SK-N-SH treated with all-trans-retinoic acid at 6 μM for 48 hours (cell line): ENCODE results near the gene ADAM19.

Experiments
- ATAC-seq: fragments of 200-7000 bp; cut with Tn5 transposase; 3 replicates; pipeline ENCODE4 v1.9.1; 2020; ENCODE audit warnings: mild to moderate bottlenecking, moderate library complexity
- ARNTL ChIP-seq: fragments of 450-650 bp; formaldehyde crosslinking; IDR thresholded peaks from 2 replicates; pipeline ENCODE4 v1.5.0; 2020; ENCODE audit warnings: low read depth, mild to moderate bottlenecking, moderate library complexity, borderline replicate concordance
- BACH2 ChIP-seq: fragments of 250-450 bp; sonication (Bioruptor Pico); IDR thresholded peaks from 2 replicates; pipeline ENCODE4 v1.9.0; 2021; ENCODE audit warnings: mild to moderate bottlenecking, borderline replicate concordance
- CSDC2 ChIP-seq: fragments of 250-450 bp; sonication (Bioruptor Pico); IDR thresholded peaks from 2 replicates; pipeline ENCODE4 v1.5.0; 2020; ENCODE audit warnings: mild to moderate bottlenecking, moderate library complexity
- ESRRG ChIP-seq: fragments of 250-450 bp; sonication (Bioruptor Pico); IDR thresholded peaks from 2 replicates; pipeline ENCODE4 v1.6.1; 2021; ENCODE audit warnings: mild to moderate bottlenecking
- GLIS3 ChIP-seq: fragments of 250-450 bp; sonication (Bioruptor Pico); IDR thresholded peaks from 2 replicates; pipeline ENCODE4 v1.5.0; 2020; ENCODE audit warnings: mild to moderate bottlenecking, moderate library complexity
- ISL1 ChIP-seq: fragments of 250-450 bp; sonication (Bioruptor Pico); IDR thresholded peaks from 2 replicates; pipeline ENCODE4 v2.1.2; 2022; ENCODE audit warnings: mild to moderate bottlenecking, moderate library complexity
- OSR1 ChIP-seq: fragments of 250-450 bp; sonication (Bioruptor Pico); IDR thresholded peaks from 2 replicates; pipeline ENCODE4 v1.8.0; 2022; ENCODE audit warnings: moderate library complexity, mild to moderate bottlenecking, inconsistent platforms
- PPARA ChIP-seq: fragments of 250-450 bp; sonication (Bioruptor Pico); IDR thresholded peaks from 2 replicates; pipeline ENCODE4 v1.5.0; 2020; ENCODE audit warnings: mild to moderate bottlenecking, borderline replicate concordance
- RARB ChIP-seq: fragments of 250-450 bp; sonication (Bioruptor Pico); IDR thresholded peaks from 2 replicates; pipeline ENCODE4 v1.8.0; 2021; ENCODE audit warnings: mild to moderate bottlenecking, moderate library complexity
- SNAI2 ChIP-seq: fragments of 250-450 bp; sonication (Bioruptor Pico); IDR thresholded peaks from 2 replicates; pipeline ENCODE4 v1.5.0; 2020; ENCODE audit warnings: mild to moderate bottlenecking, moderate library complexity
- TCF4 ChIP-seq: fragments of 250-450 bp; sonication (Bioruptor Pico); IDR thresholded peaks from 2 replicates; pipeline ENCODE4 v1.8.0; 2021; ENCODE audit warnings: mild to moderate bottlenecking, moderate library complexity, borderline replicate concordance
- TOX ChIP-seq: fragments of 250-450 bp; sonication (Bioruptor Pico); IDR thresholded peaks from 2 replicates; pipeline ENCODE4 v1.8.0; 2021; ENCODE audit warnings: mild to moderate bottlenecking, moderate library complexity, borderline replicate concordance
- ZC3H10 ChIP-seq: fragments of 250-450 bp; sonication (Bioruptor Pico); IDR thresholded peaks from 2 replicates; pipeline ENCODE4 v1.5.1; 2021; ENCODE audit warnings: mild to moderate bottlenecking, moderate library complexity
- ZFP30 ChIP-seq: fragments of 450-650 bp; formaldehyde crosslinking; IDR thresholded peaks from 2 replicates; pipeline ENCODE4 v1.5.0; 2022; ENCODE audit warnings: mild to moderate bottlenecking, moderate library complexity
- ZNF565 ChIP-seq: fragments of 450-650 bp; formaldehyde crosslinking; conservative IDR thresholded peaks from 2 replicates; pipeline ENCODE4 v1.5.0; 2020; ENCODE audit warnings: low read depth, mild to moderate bottlenecking, moderate library complexity
- ZNF70 ChIP-seq: fragments of 450-650 bp; formaldehyde crosslinking; IDR thresholded peaks from 2 replicates; pipeline ENCODE4 v1.5.0; 2020; ENCODE audit warnings: mild to moderate bottlenecking, moderate library complexity
- ZNF8 ChIP-seq: fragments of 450-650 bp; formaldehyde crosslinking; IDR thresholded peaks from 2 replicates; pipeline ENCODE4 v1.5.0; 2020; ENCODE audit warnings: mild to moderate bottlenecking, moderate library complexity
- TF ChIP-seq, protein P1 (sequence below): fragments of 250-450 bp; sonication (Bioruptor Pico); IDR thresholded peaks from 2 replicates; pipeline ENCODE4 v1.5.1; 2020; ENCODE audit warnings: low read depth, mild to moderate bottlenecking, moderate library complexity
- TF ChIP-seq, protein P2 (sequence below): fragments of 250-450 bp; sonication (Bioruptor Pico); IDR thresholded peaks from 2 replicates; pipeline ENCODE4 v1.8.0; 2020; ENCODE audit warnings: mild to moderate bottlenecking, moderate library complexity, borderline replicate concordance
- TF ChIP-seq, protein P3 (sequence below): fragments of 250-450 bp; sonication (Bioruptor Pico); IDR thresholded peaks from 2 replicates; pipeline ENCODE4 v1.8.0; 2021; ENCODE audit warnings: low read depth, mild to moderate bottlenecking, moderate library complexity, borderline replicate concordance

The ADAM19 gene

GRCh38 chr5:157506066-157506590, 69.4 kb downstream of the ADAM19 start (continued):
- TF ChIP-seq ARNTL (CRISPR knock-in tag), result no peak

DNA sequence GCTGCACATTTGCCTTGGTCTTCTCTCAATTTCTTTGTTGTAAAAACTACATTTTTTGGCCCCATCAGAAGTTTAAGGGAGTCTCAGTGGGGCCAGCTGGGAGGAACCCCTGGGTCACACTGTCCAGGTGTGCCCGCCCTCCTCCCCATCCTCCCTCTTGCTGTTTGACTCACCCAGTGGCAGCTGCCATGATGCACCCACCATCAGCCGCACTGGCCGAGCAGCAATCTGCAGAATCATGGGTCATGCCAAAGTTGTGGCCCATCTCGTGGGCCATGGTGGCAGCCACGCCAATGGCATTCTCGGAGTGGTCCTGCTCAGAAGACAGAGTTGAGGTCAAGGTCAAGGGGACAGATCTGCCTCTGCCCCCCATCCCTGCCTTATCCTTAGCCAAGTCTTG, 70.1 kb downstream of the ADAM19 start:
- ATAC-seq, result no peak
- no peak for TF ChIP-seq ISL1 (CRISPR knock-in tag)
- no peak for TF ChIP-seq OSR1 (CRISPR knock-in tag)
- TF ChIP-seq TOX (CRISPR knock-in tag), result no peak
- no peak for TF ChIP-seq BACH2 (CRISPR knock-in tag)
- TF ChIP-seq ZNF565 (CRISPR knock-in tag), result no peak
- TF ChIP-seq, protein P1, sequence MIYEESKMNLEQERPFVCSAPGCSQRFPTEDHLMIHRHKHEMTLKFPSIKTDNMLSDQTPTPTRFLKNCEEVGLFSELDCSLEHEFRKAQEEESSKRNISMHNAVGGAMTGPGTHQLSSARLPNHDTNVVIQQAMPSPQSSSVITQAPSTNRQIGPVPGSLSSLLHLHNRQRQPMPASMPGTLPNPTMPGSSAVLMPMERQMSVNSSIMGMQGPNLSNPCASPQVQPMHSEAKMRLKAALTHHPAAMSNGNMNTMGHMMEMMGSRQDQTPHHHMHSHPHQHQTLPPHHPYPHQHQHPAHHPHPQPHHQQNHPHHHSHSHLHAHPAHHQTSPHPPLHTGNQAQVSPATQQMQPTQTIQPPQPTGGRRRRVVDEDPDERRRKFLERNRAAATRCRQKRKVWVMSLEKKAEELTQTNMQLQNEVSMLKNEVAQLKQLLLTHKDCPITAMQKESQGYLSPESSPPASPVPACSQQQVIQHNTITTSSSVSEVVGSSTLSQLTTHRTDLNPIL (CRISPR knock-in tag), result no peak
- no peak for TF ChIP-seq GLIS3 (CRISPR knock-in tag)
- TF ChIP-seq ZFP30 (CRISPR knock-in tag), result no peak
- no peak for TF ChIP-seq ESRRG
- no peak for TF ChIP-seq RARB (CRISPR knock-in tag)
- TF ChIP-seq CSDC2, result no peak
- TF ChIP-seq ARNTL (CRISPR knock-in tag), result no peak
- no peak for TF ChIP-seq TCF4 (CRISPR knock-in tag)
- TF ChIP-seq ZNF8, result no peak

- TF ChIP-seq TOX (CRISPR knock-in tag), result no peak
- TF ChIP-seq SNAI2 (CRISPR knock-in tag), result no peak
- TF ChIP-seq ZC3H10 (CRISPR knock-in tag), result no peak
- TF ChIP-seq GLIS3 (CRISPR knock-in tag), result no peak
- no peak for TF ChIP-seq ARNTL (CRISPR knock-in tag)
- TF ChIP-seq OSR1 (CRISPR knock-in tag), result no peak
- no peak for TF ChIP-seq ISL1 (CRISPR knock-in tag)
- TF ChIP-seq, protein P2, sequence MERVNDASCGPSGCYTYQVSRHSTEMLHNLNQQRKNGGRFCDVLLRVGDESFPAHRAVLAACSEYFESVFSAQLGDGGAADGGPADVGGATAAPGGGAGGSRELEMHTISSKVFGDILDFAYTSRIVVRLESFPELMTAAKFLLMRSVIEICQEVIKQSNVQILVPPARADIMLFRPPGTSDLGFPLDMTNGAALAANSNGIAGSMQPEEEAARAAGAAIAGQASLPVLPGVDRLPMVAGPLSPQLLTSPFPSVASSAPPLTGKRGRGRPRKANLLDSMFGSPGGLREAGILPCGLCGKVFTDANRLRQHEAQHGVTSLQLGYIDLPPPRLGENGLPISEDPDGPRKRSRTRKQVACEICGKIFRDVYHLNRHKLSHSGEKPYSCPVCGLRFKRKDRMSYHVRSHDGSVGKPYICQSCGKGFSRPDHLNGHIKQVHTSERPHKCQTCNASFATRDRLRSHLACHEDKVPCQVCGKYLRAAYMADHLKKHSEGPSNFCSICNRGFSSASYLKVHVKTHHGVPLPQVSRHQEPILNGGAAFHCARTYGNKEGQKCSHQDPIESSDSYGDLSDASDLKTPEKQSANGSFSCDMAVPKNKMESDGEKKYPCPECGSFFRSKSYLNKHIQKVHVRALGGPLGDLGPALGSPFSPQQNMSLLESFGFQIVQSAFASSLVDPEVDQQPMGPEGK, result no peak
- no peak for ATAC-seq
Measured at GRCh38 chr5:157504053-157504452, 71.5 kb downstream of the ADAM19 start.

DNA sequence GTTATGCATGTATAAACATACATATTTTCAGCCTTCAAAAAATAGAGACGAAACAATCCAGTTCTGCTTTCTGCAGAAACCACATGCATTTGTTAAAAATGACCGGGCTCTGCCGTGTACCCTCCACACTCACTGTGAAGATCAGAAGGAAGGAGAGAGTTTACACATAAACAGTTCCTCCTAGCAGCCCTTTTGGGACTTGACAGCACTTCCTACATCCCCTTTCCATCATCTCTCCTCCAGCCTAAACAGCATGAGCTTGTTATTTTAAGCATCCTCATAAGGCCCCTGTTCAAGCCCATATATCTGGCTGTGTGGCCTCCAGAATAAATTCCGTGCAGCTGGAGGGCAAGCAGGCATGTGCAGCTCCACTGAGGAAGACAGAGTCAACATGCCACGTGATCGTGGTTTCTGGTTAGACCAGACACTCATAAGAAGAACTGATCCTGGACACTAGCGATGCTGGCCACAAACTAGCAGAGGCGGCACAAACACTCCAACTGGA, 73.4 kb downstream of the ADAM19 start:
- no peak for ATAC-seq
- TF ChIP-seq ARNTL (CRISPR knock-in tag) (no peak), ZNF8 (no peak), ISL1 (CRISPR knock-in tag) (no peak), TCF4 (CRISPR knock-in tag) (no peak), CSDC2 (no peak), RARB (CRISPR knock-in tag) (no peak), TOX (CRISPR knock-in tag) (no peak)
- TF ChIP-seq, protein P3, sequence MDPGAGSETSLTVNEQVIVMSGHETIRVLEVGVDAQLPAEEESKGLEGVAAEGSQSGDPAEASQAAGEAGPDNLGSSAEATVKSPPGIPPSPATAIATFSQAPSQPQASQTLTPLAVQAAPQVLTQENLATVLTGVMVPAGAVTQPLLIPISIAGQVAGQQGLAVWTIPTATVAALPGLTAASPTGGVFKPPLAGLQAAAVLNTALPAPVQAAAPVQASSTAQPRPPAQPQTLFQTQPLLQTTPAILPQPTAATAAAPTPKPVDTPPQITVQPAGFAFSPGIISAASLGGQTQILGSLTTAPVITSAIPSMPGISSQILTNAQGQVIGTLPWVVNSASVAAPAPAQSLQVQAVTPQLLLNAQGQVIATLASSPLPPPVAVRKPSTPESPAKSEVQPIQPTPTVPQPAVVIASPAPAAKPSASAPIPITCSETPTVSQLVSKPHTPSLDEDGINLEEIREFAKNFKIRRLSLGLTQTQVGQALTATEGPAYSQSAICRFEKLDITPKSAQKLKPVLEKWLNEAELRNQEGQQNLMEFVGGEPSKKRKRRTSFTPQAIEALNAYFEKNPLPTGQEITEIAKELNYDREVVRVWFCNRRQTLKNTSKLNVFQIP (CRISPR knock-in tag), result no peak

GRCh38 chr5:157497875-157498611, 77.5 kb downstream of the ADAM19 start:
- no peak; the same call in 2 of the 3 replicates for ATAC-seq
- TF ChIP-seq BACH2 (CRISPR knock-in tag) (no peak), ZNF565 (CRISPR knock-in tag) (no peak), CSDC2 (no peak), ZC3H10 (CRISPR knock-in tag) (no peak), ZNF70 (CRISPR knock-in tag) (no peak), PPARA (CRISPR knock-in tag) (no peak), ISL1 (CRISPR knock-in tag) (no peak), ZNF8 (no peak), ESRRG (no peak), SNAI2 (CRISPR knock-in tag) (no peak)
- TF ChIP-seq, protein P2, result no peak
- TF ChIP-seq, protein P3 (CRISPR knock-in tag), result no peak
- TF ChIP-seq, protein P1 (CRISPR knock-in tag), result no peak
